ENCODE results near the gene UBASH3A.

GRCh38 chr21:42489006-42489563, 85.4 kb downstream of the UBASH3A start:
- no peak for TF ChIP-seq TCF12 (IDR thresholded peaks at IDR 0.05; ENCODE audit: low read depth)
- TF ChIP-seq RAD21 (IDR thresholded peaks at IDR 0.05; ENCODE audit: low read depth), result no peak
- TF ChIP-seq EP300 (IDR thresholded peaks at IDR 0.05; ENCODE audit: borderline replicate concordance), result no peak
- TF ChIP-seq REST (IDR thresholded peaks at IDR 0.05; ENCODE audit: low read depth), result no peak
- TF ChIP-seq CREB1 (IDR thresholded peaks at IDR 0.05; ENCODE audit: low read depth), result no peak
- no peak for TF ChIP-seq CEBPB (IDR thresholded peaks at IDR 0.05)
- TF ChIP-seq, protein P1, sequence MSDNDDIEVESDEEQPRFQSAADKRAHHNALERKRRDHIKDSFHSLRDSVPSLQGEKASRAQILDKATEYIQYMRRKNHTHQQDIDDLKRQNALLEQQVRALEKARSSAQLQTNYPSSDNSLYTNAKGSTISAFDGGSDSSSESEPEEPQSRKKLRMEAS (IDR thresholded peaks at IDR 0.05), result no peak
